Measurements from ENCODE around the gene DHRS4L2. TPM values are rescaled to one million over a fixed set of nuclear protein-coding genes. Genes with fewer than 3 reads are reported as not detected.
"Not testable (repeated sequence)": the region's sequence is repeated elsewhere in the genome, so short reads cannot be mapped to it uniquely, and the experiment has no call there.

The DHRS4L2 gene
- total RNA-seq, 1 donor from 2014 or later: 16.7 TPM

DNA sequence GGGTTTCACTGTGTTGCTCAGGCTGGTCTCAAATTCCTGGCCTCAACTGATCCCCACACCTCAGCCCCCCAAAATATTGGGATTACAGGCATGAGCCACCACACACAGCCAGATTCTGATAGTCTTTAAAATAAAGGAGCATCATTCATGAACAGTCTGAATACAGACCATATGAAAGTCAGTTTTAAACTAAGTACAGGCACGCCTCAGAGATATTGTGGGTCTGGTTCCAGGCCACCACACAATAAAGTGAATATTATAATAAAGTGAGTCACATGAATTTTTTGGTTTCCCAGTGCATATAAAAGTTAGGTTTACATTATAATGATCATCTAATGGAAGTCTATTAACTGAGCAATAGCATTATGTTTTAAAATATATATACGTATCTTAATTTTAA is 8.1 kb downstream of the DHRS4L2 start:
- not testable (repeated sequence) for H3K4me3 ChIP-seq (ENCODE audit: low read depth, low read length); H3K27me3 ChIP-seq (ENCODE audit: control insufficient read depth, insufficient read depth, low read length); DNase-seq (ENCODE audit: low read depth); H3K36me3 ChIP-seq (ENCODE audit: control insufficient read depth, insufficient read depth, low read length)

DNA sequence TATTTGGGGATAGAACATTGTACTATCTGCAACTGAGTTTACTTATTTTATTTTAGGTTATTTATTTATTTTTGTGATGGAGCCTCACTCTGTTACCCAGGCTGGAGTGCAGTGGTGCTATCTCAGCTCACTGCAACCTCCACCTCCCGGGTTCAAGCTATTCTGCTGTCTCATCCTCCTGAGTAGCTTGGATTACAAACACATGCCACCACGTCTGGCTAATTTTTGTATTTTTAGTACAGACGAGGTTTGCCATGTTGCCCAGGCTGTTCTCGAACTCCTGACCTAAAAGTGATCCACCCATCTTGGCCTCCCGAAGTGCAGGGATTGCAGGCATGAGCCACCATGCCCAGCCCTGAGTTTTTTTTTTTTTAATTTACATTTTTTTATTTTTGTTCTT is 10.9 kb downstream of the DHRS4L2 start:
- H3K4me3 ChIP-seq (ENCODE audit: low read depth, low read length); H3K27me3 ChIP-seq (ENCODE audit: control insufficient read depth, insufficient read depth, low read length); H3K36me3 ChIP-seq (ENCODE audit: control insufficient read depth, insufficient read depth, low read length); DNase-seq (ENCODE audit: low read depth): not testable (repeated sequence)

DNA sequence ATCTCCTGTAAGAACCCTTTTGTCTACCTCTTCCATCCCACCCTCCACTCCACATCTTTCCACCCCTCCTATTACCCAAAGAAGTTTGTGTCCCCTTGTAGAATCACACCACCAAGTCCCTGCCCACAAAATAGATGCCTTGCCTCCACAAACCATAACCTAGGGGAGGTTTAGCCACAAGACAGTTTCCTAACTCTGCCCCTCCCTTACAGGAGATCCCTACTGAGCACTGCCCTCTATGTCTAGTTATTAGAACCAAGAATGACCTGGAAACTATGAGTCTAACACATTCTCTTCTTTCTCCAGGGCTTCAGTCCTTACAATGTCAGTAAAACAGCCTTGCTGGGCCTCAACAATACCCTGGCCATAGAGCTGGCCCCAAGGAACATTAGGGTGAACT is 12.3 kb downstream of the DHRS4L2 start:
- not testable (repeated sequence) for H3K27me3 ChIP-seq (ENCODE audit: control insufficient read depth, insufficient read depth, low read length); DNase-seq (ENCODE audit: low read depth); H3K36me3 ChIP-seq (ENCODE audit: control insufficient read depth, insufficient read depth, low read length); H3K4me3 ChIP-seq (ENCODE audit: low read depth, low read length)

DNA sequence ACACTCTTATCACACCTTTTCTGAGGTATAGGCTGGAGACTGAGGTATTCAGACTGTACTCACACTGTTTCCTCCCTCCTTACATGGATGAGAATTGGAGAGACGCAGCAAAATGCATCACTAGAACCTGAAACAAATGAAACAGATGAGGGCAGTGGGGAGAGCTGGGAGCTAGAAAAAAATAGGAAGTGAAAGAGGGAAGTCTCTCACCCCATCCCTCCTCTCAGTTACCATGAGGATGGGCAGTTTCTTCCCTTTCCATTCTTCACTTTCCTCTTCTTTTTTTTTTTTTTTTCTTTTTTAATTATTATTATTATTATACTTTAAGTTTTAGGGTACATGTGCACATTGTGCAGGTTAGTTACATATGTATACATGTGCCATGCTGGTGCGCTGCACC is 12.9 kb downstream of the DHRS4L2 start:
- not testable (repeated sequence) for H3K4me3 ChIP-seq (ENCODE audit: low read depth, low read length); DNase-seq (ENCODE audit: low read depth); H3K27me3 ChIP-seq (ENCODE audit: control insufficient read depth, insufficient read depth, low read length); H3K36me3 ChIP-seq (ENCODE audit: control insufficient read depth, insufficient read depth, low read length)

DNA sequence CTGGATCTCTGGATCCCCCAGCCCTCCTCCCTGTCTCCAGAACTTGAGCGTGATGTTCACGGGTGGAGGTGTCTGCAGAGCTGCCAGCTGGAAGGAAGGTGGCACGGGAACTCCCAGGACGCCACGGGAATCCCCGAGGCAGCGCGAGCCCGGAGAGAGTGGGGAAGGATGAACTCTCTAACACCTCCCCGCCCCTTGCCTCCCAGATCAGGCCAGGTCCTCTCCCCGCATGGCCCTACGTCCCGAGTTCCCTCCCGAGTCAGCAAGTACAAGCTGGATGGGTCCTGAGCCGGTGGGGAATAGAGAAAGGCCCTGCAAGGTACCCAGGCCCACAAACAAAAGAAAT is 17.7 kb downstream of the DHRS4L2 start:
- not testable (repeated sequence) for DNase-seq (ENCODE audit: low read depth); H3K36me3 ChIP-seq (ENCODE audit: control insufficient read depth, insufficient read depth, low read length); H3K27me3 ChIP-seq (ENCODE audit: control insufficient read depth, insufficient read depth, low read length)
- H3K4me3 ChIP-seq (ENCODE audit: low read depth, low read length): peak overlapping the region; percentile 27

DNA sequence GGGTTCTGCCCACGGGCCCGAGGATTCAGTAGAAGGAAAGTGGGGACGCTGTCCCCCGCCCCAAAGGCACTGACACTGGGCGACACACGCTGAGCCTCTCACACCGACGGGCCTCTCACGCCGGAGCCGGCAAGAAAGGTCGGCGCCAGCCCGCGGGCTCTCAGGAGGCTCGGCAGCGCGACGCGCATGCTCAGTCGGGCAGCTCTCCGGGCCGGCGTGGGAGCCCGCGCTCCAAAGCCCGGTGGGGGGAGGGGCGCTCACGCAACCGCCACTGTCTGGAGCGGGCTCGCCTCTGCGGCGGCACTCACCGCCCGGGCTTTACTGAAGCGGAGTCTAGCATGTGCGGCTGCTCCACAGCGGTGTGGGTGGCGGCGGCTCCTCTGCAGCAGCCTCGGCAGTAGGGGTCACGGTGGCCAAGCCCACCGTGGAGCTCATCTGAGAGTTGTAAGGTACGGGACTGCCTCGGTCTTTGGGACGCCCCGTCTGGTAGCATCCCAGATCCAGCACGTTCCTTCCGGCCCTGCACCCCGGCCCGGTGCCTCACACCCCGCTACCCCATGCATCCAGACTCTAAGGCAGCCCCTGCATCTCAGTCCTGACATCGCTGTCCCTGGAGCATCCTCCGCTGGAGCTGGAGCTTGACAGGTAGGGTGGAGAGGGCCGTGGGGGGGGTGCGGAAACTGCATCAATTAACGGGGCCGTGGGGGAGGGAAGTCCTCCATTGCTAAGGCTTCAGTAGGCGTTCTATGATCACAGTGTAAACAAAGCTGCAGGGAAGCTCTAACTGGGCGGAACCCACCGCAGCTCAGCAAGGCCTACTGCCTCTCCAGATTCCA is 18.3 kb downstream of the DHRS4L2 start:
- not testable (repeated sequence) for H3K36me3 ChIP-seq (ENCODE audit: control insufficient read depth, insufficient read depth, low read length); H3K27me3 ChIP-seq (ENCODE audit: control insufficient read depth, insufficient read depth, low read length); DNase-seq (ENCODE audit: low read depth)
- peak overlapping the region; percentile 27 for H3K4me3 ChIP-seq (ENCODE audit: low read depth, low read length)

DNA sequence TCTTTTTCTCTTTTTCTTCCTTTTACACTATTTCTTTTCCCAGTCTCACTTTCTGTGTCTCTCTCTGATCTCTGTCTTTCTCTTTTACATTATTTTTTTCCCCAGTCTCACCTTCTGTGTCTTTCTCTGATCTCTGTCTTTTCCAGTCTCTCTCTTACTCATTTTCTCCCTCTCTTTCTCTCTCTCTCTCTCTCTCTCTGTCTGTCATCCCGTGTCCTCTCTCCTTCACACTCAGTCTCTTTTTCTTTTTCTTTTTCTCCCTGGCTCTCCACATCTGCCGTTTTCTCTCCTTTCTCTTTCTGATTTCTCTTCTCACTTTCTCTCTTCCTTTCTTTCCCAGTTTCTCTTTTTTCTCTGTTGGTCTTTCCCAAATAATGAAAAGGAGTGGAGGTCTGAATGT is 22.3 kb downstream of the DHRS4L2 start:
- H3K36me3 ChIP-seq (ENCODE audit: control insufficient read depth, insufficient read depth, low read length): no peaks in the 10 kb centered on the region
- no peak overlapping the region for H3K4me3 ChIP-seq (ENCODE audit: low read depth, low read length)
- TF ChIP-seq, protein P1, sequence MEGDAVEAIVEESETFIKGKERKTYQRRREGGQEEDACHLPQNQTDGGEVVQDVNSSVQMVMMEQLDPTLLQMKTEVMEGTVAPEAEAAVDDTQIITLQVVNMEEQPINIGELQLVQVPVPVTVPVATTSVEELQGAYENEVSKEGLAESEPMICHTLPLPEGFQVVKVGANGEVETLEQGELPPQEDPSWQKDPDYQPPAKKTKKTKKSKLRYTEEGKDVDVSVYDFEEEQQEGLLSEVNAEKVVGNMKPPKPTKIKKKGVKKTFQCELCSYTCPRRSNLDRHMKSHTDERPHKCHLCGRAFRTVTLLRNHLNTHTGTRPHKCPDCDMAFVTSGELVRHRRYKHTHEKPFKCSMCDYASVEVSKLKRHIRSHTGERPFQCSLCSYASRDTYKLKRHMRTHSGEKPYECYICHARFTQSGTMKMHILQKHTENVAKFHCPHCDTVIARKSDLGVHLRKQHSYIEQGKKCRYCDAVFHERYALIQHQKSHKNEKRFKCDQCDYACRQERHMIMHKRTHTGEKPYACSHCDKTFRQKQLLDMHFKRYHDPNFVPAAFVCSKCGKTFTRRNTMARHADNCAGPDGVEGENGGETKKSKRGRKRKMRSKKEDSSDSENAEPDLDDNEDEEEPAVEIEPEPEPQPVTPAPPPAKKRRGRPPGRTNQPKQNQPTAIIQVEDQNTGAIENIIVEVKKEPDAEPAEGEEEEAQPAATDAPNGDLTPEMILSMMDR (IDR thresholded peaks at IDR 0.05; ENCODE audit: insufficient read depth, low read length, poor library complexity, severe bottlenecking): no peak
- no peaks in the 10 kb centered on the region for H3K27me3 ChIP-seq (ENCODE audit: control insufficient read depth, insufficient read depth, low read length)
- no peak for DNase-seq (ENCODE audit: low read depth)

DNA sequence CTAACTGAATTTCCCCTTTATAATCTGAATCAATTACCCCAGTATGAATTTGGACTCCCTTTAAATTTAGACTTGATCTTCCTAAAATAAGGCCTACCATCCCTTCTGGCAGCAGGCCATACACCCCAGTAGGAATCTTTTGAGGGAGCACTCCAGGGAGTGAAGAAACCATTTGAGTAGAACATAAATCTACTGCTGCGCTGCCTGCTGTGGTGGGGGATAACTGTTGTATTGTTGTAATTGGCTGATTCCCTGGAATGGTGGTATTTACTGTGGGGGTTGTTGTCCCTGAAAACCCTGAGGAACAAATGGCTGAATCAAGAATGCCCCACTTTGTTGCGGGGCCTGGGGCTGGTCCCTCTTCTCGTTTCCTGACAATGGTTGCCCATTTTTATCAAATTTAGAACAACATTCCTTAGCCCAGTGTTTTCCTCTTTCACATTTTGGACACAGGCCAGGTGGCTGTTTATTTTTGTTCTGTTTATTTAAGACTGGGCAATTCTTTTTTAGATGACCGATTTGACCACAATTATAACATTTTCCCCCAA is 24.1 kb downstream of the DHRS4L2 start:
- H3K27me3 ChIP-seq (ENCODE audit: control insufficient read depth, insufficient read depth, low read length); H3K4me3 ChIP-seq (ENCODE audit: low read depth, low read length); DNase-seq (ENCODE audit: low read depth); H3K36me3 ChIP-seq (ENCODE audit: control insufficient read depth, insufficient read depth, low read length): not testable (repeated sequence)

DNA sequence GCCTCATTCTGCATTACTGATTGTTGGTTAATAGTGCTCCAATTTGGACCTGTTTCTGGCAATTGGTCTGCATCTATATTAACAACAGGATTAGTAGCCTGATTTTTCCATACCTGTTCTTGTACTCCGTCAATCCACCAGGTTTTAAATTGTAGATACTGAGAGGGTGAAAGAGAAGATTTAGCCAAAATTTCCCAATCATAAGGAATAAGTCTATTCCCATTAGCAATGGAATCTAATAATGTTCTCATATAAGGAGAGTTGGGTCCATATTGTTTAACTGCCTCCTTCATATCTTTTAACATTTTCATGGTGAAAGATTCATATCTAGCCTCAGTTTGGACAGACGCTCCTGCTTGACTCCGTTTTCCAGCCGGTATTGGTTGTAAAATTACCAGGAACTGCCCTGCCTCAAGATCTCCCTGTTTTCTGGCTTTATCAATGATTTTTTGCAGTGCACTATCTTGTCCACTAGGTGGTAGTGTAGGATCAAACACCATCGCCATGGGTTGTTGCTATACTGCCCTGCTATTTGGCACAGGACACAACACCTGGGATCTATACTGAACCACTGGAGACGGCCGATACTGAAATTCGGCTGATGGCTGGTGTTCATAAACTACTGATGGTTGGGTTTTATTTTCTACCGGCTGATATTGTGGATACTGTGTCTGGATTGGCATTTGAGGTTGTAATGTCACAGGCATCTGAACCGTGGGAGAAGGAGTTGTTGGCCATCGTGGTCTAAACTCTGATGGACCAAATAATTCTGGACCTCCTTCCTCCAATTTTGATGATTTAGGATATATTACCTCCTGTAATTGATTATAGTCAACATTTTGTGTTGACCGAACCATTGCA is 25.2 kb downstream of the DHRS4L2 start:
- H3K27me3 ChIP-seq (ENCODE audit: control insufficient read depth, insufficient read depth, low read length): no peaks in the 10 kb centered on the region
- TF ChIP-seq, protein P1 (IDR thresholded peaks at IDR 0.05; ENCODE audit: insufficient read depth, low read length, poor library complexity, severe bottlenecking): peak; percentile 73
- no peaks in the 10 kb centered on the region for H3K36me3 ChIP-seq (ENCODE audit: control insufficient read depth, insufficient read depth, low read length)
- DNase-seq (ENCODE audit: low read depth): peak; percentile 10
- no peak overlapping the region for H3K4me3 ChIP-seq (ENCODE audit: low read depth, low read length)

DNA sequence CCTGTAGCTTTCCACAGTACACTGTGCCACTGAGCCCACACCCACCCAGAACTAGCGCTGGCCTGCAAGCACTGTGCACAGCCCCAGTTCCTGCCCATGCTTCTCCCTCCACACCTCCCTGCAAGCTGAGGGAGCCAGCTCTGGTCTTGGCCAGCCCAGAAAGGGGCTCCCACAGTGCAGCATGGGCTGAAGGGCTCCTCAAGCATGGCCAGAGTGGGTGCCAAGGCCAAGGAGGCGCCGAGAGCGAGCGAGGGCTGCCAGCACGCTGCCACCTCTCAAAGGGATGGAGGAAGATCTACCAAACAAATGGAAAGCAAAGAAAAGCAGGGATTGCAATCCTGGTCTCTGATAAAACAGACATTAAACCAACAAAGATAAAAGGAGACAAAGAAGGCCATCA is 27.0 kb downstream of the DHRS4L2 start:
- H3K4me3 ChIP-seq (ENCODE audit: low read depth, low read length); DNase-seq (ENCODE audit: low read depth); H3K27me3 ChIP-seq (ENCODE audit: control insufficient read depth, insufficient read depth, low read length); H3K36me3 ChIP-seq (ENCODE audit: control insufficient read depth, insufficient read depth, low read length): not testable (repeated sequence)

DNA sequence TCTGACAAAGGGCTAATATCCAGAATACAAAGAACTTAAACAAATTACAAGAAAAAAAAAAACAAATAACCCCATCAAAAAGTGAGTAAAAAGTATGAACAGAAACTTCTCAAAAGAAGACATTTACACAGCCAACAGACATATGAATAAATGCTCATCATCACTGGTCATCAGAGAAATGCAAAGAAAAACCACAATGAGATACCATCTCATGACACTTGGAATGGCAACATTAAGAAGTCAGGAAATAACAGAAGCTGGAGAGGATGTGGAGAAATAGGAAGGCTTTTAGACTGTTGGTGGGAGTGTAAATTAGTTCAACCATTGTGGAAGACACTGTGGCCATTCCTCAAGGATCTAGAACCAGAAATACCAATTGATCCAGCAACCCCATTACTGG is 30.2 kb downstream of the DHRS4L2 start:
- H3K4me3 ChIP-seq (ENCODE audit: low read depth, low read length); H3K27me3 ChIP-seq (ENCODE audit: control insufficient read depth, insufficient read depth, low read length); DNase-seq (ENCODE audit: low read depth); H3K36me3 ChIP-seq (ENCODE audit: control insufficient read depth, insufficient read depth, low read length): not testable (repeated sequence)

Data from kidney epithelial cell (primary cell).